Breast epithelium (tissue), 3 donors: ENCODE results near the gene GPR31.

Experiments
- POLR2A ChIP-seq: fragments of 450-650 bp; IDR thresholded peaks from one replicate; pipeline ENCODE4 v1.6.1; 2016; ENCODE audit warnings: antibody characterized with exemption, mild to moderate bottlenecking, moderate library complexity
- POLR2AphosphoS5 ChIP-seq, 3 donors: sonication (generic); formaldehyde crosslinking; IDR thresholded peaks; one replicate each; pipeline ENCODE4 v1.6.1; 2017; ENCODE audit warnings: antibody characterized with exemption in 3 of 3
- TF ChIP-seq, protein P1 (sequence below), 3 donors: fragments of 450-650 bp; IDR thresholded peaks; one replicate each; pipeline ENCODE4 v1.5.1; 2016 to 2017; ENCODE audit warnings: antibody characterized with exemption in 3 of 3, mild to moderate bottlenecking in 3 of 3, moderate library complexity in 3 of 3

DNA sequence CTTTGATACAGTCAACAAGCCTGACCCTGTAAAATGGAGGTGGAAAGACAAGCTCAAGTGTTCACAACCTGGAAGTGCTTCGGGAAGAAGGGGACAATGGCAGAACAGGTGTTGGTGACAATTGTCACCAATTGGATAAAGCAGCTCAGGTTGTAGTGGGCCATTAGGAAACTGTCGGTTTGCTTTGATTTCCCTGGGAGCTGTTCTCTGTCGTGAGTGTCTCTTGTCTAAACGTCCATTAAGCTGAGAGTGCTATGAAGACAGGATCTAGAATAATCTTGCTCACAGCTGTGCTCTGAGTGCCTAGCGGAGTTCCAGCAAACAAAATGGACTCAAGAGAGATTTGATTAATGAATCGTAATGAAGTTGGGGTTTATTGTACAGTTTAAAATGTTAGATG is 19.9 kb downstream of the GPR31 start:
- TF ChIP-seq, protein P1, sequence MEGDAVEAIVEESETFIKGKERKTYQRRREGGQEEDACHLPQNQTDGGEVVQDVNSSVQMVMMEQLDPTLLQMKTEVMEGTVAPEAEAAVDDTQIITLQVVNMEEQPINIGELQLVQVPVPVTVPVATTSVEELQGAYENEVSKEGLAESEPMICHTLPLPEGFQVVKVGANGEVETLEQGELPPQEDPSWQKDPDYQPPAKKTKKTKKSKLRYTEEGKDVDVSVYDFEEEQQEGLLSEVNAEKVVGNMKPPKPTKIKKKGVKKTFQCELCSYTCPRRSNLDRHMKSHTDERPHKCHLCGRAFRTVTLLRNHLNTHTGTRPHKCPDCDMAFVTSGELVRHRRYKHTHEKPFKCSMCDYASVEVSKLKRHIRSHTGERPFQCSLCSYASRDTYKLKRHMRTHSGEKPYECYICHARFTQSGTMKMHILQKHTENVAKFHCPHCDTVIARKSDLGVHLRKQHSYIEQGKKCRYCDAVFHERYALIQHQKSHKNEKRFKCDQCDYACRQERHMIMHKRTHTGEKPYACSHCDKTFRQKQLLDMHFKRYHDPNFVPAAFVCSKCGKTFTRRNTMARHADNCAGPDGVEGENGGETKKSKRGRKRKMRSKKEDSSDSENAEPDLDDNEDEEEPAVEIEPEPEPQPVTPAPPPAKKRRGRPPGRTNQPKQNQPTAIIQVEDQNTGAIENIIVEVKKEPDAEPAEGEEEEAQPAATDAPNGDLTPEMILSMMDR (IDR thresholded peaks at IDR 0.05): no peak
- TF ChIP-seq POLR2A (no peak), POLR2AphosphoS5 (IDR thresholded peaks at IDR 0.05) (no peak)
